PC-3 (cell line): Measurements from ENCODE around the gene STX16.

Source experiments
- CTCF ChIP-seq: fragments of 300-600 bp; sonication (generic); conservative IDR thresholded peaks from 2 replicates; pipeline ENCODE4 v1.5.1; 2017; ENCODE audit warnings: antibody characterized with exemption, low read depth, mild to moderate bottlenecking, low read length
- EZH2 ChIP-seq: fragments of 300-600 bp; sonication (generic); IDR thresholded peaks from one replicate; pipeline ENCODE4 v1.6.1; 2017; ENCODE audit warnings: antibody characterized with exemption, mild to moderate bottlenecking, low read length; ENCODE audit not compliant: unreplicated experiment

GRCh38 chr20:58695895-58696375, 44.9 kb downstream of the STX16 start:
- TF ChIP-seq CTCF (no peak), EZH2 (no peak)
